Bronchus fibroblast of lung (primary cell): ENCODE measurements around the gene ADAMTS2. TPM values are rescaled to one million over a fixed set of nuclear protein-coding genes. Genes with fewer than 3 reads are reported as not detected.

Source experiments
- total RNA-seq: library from RNA; depleted of rRNA; stranded (reverse); fragments of >200 nt; gene quantifications from 2 replicates; pipeline ENCODE4 v1.2.3, GENCODE V29; 2015

The ADAMTS2 gene
- 28.1 and 37.0 TPM in 2 replicates for total RNA-seq

DNA sequence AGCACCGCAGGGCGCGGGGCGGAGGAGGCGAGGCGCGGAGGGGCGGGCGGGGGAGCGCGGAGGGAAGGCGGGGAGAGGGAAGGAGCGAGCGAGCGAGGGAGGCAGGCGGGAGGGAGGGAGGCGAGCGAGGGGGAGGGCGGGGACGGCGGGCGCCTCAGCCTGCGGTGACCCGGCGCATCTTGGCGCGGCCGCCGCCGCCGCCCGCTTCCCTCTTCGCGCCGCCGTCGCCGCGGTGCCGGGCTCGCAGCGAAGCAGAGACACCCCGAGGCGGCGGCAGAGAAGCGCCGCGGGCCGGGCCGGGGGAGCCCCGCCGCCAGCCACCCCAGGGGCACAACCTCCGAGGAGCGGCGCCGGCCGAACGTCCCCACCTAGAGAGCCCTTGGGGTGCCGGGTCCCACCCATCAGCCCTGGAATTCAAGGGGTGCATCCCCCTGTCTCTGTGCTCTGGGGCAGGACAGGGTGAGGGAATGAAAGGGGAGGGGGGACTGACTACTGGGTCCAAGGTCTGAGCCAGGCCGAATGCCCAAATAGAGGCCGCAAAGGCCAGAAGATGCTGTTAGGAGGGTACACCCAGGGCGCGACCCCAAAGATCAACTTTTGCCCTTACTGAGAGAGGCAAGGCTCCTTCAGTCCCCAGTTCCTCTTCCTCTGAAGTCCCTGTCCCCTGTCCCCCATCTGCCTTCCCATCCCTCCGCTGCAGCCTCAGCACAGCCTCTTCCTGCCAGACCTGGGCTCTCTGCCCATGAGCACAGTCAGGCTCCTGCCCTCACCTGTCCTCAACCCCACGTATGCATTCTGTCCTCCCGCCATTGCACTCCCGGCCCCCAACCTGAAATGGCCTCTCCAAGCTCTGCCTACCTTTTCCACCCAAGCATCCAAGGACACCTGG is at the start of gene ADAMTS2:
ADAMTS2 (minus strand) TSS at position 29 of the 889 bp plus-strand sequence. CDS start 133 bp downstream, outside the sequence.

Other genes starting within 250 kb of the ADAMTS2 start
- 20.2 and 28.9 TPM in 2 replicates for gene RUFY1, start 205.1 kb upstream of the ADAMTS2 start, total RNA-seq